ENCODE data around the gene CNIH2.

Gene CNIH2

DNA sequence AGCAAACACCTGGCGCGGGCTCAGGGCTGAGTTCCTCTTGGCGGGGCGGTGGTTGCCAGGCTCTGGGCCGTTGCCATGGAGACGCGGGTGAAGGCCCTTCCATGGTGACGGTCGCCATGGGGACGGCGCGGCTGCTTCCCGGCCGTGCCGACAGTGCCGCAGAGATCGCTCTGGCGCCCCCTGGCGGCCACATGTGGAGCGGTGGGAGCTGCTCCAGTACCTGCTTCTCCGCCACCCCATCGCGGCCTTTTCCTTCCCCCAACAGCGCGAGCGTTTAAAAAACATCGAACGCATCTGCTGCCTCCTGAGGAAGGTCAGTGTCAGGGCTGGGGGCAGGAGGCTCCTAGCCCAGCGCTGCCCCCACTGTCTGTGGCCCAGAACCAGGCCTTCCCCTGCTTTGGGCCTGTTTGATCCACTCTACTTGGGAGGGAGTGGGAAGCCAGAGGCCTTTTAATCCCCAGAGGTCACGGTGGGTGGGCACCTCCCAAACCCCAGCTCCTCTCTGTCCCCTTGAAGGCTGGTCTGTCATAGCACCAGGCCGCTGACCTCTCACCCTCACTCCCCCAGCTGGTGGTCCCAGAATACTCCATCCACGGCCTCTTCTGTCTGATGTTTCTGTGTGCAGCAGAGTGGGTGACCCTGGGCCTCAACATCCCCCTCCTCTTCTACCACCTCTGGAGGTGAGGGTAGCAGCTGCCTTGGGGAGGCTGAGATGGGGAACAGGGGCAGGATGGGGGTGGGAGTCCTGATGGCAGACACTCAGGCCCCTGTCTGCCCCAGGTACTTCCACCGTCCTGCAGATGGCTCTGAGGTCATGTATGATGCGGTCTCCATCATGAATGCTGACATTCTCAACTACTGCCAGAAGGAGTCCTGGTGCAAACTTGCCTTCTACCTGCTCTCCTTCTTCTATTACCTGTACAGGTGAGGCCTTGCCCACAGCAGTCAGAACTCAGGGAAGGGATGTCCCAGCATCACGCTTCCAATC, 4.8 kb downstream of the CNIH2 start (continued):
- TF ChIP-seq, protein P1, sequence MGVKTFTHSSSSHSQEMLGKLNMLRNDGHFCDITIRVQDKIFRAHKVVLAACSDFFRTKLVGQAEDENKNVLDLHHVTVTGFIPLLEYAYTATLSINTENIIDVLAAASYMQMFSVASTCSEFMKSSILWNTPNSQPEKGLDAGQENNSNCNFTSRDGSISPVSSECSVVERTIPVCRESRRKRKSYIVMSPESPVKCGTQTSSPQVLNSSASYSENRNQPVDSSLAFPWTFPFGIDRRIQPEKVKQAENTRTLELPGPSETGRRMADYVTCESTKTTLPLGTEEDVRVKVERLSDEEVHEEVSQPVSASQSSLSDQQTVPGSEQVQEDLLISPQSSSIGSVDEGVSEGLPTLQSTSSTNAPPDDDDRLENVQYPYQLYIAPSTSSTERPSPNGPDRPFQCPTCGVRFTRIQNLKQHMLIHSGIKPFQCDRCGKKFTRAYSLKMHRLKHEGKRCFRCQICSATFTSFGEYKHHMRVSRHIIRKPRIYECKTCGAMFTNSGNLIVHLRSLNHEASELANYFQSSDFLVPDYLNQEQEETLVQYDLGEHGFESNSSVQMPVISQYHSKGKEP (tag by site-specific recombination; IDR thresholded peaks at IDR 0.05), result no peak
- TF ChIP-seq ZFHX2 (tag by site-specific recombination; conservative IDR thresholded peaks at IDR 0.05) (no peak), ZNF341 (tag by site-specific recombination; IDR thresholded peaks at IDR 0.05; ENCODE audit: low read depth) (peak; percentile 81), ZNF10 (tag by site-specific recombination; IDR thresholded peaks at IDR 0.05) (peak; percentile 43; the same call in 1 of the 2 replicates), SP3 (tag by site-specific recombination; IDR thresholded peaks at IDR 0.05) (no peak), IKZF3 (tag by site-specific recombination; IDR thresholded peaks at IDR 0.05) (0 out of 2 replicates have a peak, but pooled peaks have one; percentile 38)

- H3K4me1 ChIP-seq (ENCODE audit: control insufficient read depth, insufficient read depth, low read length), result no peaks in the 10 kb centered on the region
- H3K9me3 ChIP-seq (ENCODE audit: control insufficient read depth, insufficient read depth, low read depth, low read length), result no peaks in the 10 kb centered on the region
- CTCF ChIA-PET, result interaction anchor here (0.6 to 3.8 kb wide), 11 partner anchors 13 to 141 kb away, joined by 3 to 24 read pairs (median 4); no protein-coding TSS in a partner anchor
- no peak overlapping the region for H3K27ac ChIP-seq (ENCODE audit: extremely low read depth, low read depth, low read length)
- no peak overlapping the region for H3K4me3 ChIP-seq (ENCODE audit: low read depth, low read length)
- H3K36me3 ChIP-seq (ENCODE audit: control insufficient read depth in 2 of 2, insufficient read depth in 1 of 2, low read length in 2 of 2), result peaks cover 0 to 31% of the 10 kb centered on the region in 2 experiments; a peak in 1 of 3 replicates
- POLR2A ChIA-PET, result interaction anchor here (0.6 to 1.3 kb wide), 5 partner anchors 12 to 770 kb away, joined by 3 to 8 read pairs (median 4); no protein-coding TSS in a partner anchor
- TF ChIP-seq GLIS1 (tag by site-specific recombination; IDR thresholded peaks at IDR 0.05) (peak; percentile 47; the same call in 1 of the 2 replicates), GLIS2 (tag by site-specific recombination; IDR thresholded peaks at IDR 0.05) (peak; percentile 26; the same call in 1 of the 2 replicates), ZNF121 (tag by site-specific recombination; IDR thresholded peaks at IDR 0.05) (no peak)
Observed at GRCh38 chr11:66283461-66284105, 5.6 kb downstream of the CNIH2 start.

GRCh38 chr11:66284526-66285078, 6.6 kb downstream of the CNIH2 start:
- POLR2A ChIA-PET, result interaction anchor here (1.3 kb wide), 1 partner anchor 28 kb away, joined by 3 read pairs; no protein-coding TSS in a partner anchor
- H3K9me3 ChIP-seq (ENCODE audit: control insufficient read depth, insufficient read depth, low read depth, low read length), result no peaks in the 10 kb centered on the region

More at GRCh38 chr11:66284526-66285078, 6.6 kb downstream of the CNIH2 start:
- TF ChIP-seq, protein P2, sequence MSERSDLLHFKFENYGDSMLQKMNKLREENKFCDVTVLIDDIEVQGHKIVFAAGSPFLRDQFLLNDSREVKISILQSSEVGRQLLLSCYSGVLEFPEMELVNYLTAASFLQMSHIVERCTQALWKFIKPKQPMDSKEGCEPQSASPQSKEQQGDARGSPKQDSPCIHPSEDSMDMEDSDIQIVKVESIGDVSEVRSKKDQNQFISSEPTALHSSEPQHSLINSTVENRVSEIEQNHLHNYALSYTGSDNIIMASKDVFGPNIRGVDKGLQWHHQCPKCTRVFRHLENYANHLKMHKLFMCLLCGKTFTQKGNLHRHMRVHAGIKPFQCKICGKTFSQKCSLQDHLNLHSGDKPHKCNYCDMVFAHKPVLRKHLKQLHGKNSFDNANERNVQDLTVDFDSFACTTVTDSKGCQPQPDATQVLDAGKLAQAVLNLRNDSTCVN (tag by site-specific recombination; optimal IDR thresholded peaks at IDR 0.05), result no peak
- TF ChIP-seq, protein P3, sequence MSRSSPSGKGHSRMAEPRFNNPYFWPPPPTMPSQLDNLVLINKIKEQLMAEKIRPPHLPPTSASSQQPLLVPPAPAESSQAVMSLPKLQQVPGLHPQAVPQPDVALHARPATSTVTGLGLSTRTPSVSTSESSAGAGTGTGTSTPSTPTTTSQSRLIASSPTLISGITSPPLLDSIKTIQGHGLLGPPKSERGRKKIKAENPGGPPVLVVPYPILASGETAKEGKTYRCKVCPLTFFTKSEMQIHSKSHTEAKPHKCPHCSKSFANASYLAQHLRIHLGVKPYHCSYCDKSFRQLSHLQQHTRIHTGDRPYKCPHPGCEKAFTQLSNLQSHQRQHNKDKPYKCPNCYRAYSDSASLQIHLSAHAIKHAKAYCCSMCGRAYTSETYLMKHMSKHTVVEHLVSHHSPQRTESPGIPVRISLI (tag by site-specific recombination; IDR thresholded peaks at IDR 0.05), result no peak
- no peak for TF ChIP-seq ZSCAN23 (tag by site-specific recombination; IDR thresholded peaks at IDR 0.05)
- no peak for TF ChIP-seq OSR2 (tag by site-specific recombination; IDR thresholded peaks at IDR 0.05)
- Histone ChIP-seq H3K36me3 (ENCODE audit: control insufficient read depth in 2 of 2, insufficient read depth in 1 of 2, low read length in 2 of 2) (peaks cover 0 to 31% of the 10 kb centered on the region in 2 experiments; a peak in 1 of 3 replicates), H3K4me3 (ENCODE audit: low read depth, low read length) (no peak overlapping the region), H3K27ac (ENCODE audit: extremely low read depth, low read depth, low read length) (no peak overlapping the region), H3K4me1 (ENCODE audit: control insufficient read depth, insufficient read depth, low read length) (no peaks in the 10 kb centered on the region)
- CTCF ChIA-PET, result interaction anchor here (0.8 to 1.4 kb wide), 4 partner anchors 15 to 62 kb away, joined by 3 to 6 read pairs (median 4); no protein-coding TSS in a partner anchor
